Sigmoid colon (tissue), 7 donors: ENCODE data around the gene OVCA2. TPM values are rescaled to one million over a fixed set of nuclear protein-coding genes. Genes with fewer than 3 reads are reported as not detected.
A peak's percentile ranks its signal among the peaks of the same experiment; 100 is the strongest.

Experiments
- DNase-seq: peaks from one replicate; pipeline ENCODE4 v3.0.0-alpha.2; 2019
- H3K27ac ChIP-seq, 4 donors: fragments of 200-600 bp; sonication (generic); one replicate each; pipeline ENCODE4 v1.5.1; 2016 to 2019; ENCODE audit warnings: mild to moderate bottlenecking in 1 of 4
- H3K27me3 ChIP-seq, 3 donors: fragments of 200-600 bp; sonication (generic); one replicate each; pipeline ENCODE4 v1.5.1; 2019; ENCODE audit warnings: mild to moderate bottlenecking in 1 of 3
- H3K36me3 ChIP-seq, 4 donors: fragments of 200-600 bp; sonication (generic); one replicate each; pipeline ENCODE4 v1.5.1; 2016 to 2019
- H3K4me1 ChIP-seq, 4 donors: fragments of 200-600 bp; sonication (generic); one replicate each; pipeline ENCODE4 v1.5.1; 2017 to 2019
- H3K4me3 ChIP-seq, 4 donors: fragments of 200-600 bp; sonication (generic); one replicate each; pipeline ENCODE4 v1.5.1; 2017 to 2019; ENCODE audit warnings: mild to moderate bottlenecking in 2 of 4, moderate library complexity in 1 of 4
- H3K9me3 ChIP-seq, 4 donors: fragments of 200-600 bp in 3 of 4; sonication (generic) in 3 of 4; one replicate each; pipeline versions ENCODE4 v1.5.1 to v1.6.1; 2013 to 2019
- EP300 ChIP-seq, 4 donors: sonication (generic); formaldehyde crosslinking; IDR thresholded peaks; one replicate each; pipeline ENCODE4 v1.6.1; 2017; ENCODE audit warnings: antibody characterized with exemption in 4 of 4
- POLR2A ChIP-seq, 2 donors: fragments of 450-650 bp; IDR thresholded peaks; one replicate each; pipeline ENCODE4 v1.6.1; 2016; ENCODE audit warnings: antibody characterized with exemption in 2 of 2, mild to moderate bottlenecking in 2 of 2, moderate library complexity in 2 of 2
- POLR2AphosphoS5 ChIP-seq, 4 donors: sonication (generic); formaldehyde crosslinking; IDR thresholded peaks; one replicate each; pipeline ENCODE4 v1.6.1; 2017; ENCODE audit warnings: antibody characterized with exemption in 4 of 4
- WGBS, 2 donors: extraction: QIAGEN DNeasy Blood & Tissue Kit; methylation state at CpG; one replicate each; pipeline ENCODE4 v1.1.7; 2013; 5-methylcytosine and 5-hydroxymethylcytosine counted together
- intact Hi-C: fragments of 100-400 bp; cut with DNase I; formaldehyde crosslinking; loops from one replicate; pipeline ENCODE4 v1.15.1; 2023
- polyA plus RNA-seq, 3 donors: library from polyadenylated mRNA; stranded (reverse); fragments of 200-250 nt; gene quantifications; one replicate each; pipeline ENCODE4 v1.2.3, GENCODE V29; 2013
- total RNA-seq, 4 donors: library from RNA; depleted of rRNA; stranded (reverse); fragments of >200 nt; gene quantifications; one replicate each; pipeline ENCODE4 v1.1.0, GENCODE V29; 2016
- TF ChIP-seq, protein P1 (sequence below), 4 experiments: fragments of 450-650 bp in 3 of 4; fragments of 200-600 bp in 1 of 4; IDR thresholded peaks; one replicate each; pipeline ENCODE4 v1.5.1; 2016 to 2019; ENCODE audit warnings: antibody characterized with exemption in 4 of 4, mild to moderate bottlenecking in 3 of 4, moderate library complexity in 2 of 4
- donor health status: healthy with polysubstance abuse.
- donor health status: Bipolar disorder and iron deficiency.
- donor health status: healthy.

Gene OVCA2
- total and polyA plus RNA-seq, 7 donors, result 26.3 to 66.8 (median 43.0) TPM

DNA sequence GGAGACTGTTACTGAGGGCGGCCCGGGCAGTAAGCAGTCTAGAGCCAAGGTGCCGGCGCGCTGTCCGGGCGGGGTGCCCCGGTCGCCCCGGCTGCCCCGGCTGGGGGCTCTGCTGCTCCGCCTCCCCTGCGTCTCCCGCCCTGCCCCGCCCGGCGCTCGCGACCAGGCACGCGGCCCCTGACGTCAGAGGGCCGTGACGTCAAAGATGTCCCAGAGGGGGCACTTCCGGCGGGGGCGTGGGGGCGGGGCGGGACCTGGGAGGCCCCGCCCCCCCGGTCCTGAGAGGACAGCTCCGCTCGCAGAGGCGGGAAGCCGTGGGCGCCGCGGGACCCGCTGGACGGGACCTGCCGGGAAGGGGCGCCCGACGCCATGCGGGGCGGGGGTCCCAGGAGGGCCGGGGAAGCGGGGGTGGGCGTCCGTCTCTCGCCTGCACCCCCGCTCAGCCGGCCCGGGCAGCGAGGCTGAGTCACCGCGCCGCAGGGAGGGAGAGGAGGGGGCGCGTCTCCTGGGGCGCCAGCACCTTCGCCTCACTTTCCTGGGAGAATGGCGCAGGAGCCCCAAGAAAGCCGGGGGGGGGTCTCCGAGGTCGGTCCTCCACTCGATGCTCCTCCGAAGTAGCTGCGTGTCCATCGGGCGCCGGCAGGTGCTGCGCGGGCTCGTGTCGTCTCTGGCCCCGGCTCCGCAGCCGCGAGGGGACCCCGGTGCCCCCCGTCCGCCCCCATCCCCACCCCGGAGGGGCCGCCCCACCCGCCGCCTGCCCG is 8.7 kb downstream of the OVCA2 start:
- no peaks in the 10 kb centered on the region for H3K9me3 ChIP-seq
- H3K27ac ChIP-seq, result peak overlapping the region; percentile 49 to 68 (median 52)
- WGBS, 2 donors, result 1% methylated on average over 88 of the region's 88 CpGs
- H3K27me3 ChIP-seq, result peaks cover 5 to 47% (median 10%) of the 10 kb centered on the region in 3 donors
- H3K4me1 ChIP-seq, result peaks cover 0 to 51% (median 49%) of the 10 kb centered on the region in 4 donors
- TF ChIP-seq, protein P1, sequence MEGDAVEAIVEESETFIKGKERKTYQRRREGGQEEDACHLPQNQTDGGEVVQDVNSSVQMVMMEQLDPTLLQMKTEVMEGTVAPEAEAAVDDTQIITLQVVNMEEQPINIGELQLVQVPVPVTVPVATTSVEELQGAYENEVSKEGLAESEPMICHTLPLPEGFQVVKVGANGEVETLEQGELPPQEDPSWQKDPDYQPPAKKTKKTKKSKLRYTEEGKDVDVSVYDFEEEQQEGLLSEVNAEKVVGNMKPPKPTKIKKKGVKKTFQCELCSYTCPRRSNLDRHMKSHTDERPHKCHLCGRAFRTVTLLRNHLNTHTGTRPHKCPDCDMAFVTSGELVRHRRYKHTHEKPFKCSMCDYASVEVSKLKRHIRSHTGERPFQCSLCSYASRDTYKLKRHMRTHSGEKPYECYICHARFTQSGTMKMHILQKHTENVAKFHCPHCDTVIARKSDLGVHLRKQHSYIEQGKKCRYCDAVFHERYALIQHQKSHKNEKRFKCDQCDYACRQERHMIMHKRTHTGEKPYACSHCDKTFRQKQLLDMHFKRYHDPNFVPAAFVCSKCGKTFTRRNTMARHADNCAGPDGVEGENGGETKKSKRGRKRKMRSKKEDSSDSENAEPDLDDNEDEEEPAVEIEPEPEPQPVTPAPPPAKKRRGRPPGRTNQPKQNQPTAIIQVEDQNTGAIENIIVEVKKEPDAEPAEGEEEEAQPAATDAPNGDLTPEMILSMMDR (IDR thresholded peaks at IDR 0.05), result no peak
- TF ChIP-seq EP300 (IDR thresholded peaks at IDR 0.05), result peak in 2 of 4 donors; percentile 13 to 48
- peak in 1 of 4 donors; percentile 4 for TF ChIP-seq POLR2AphosphoS5 (IDR thresholded peaks at IDR 0.05)
- TF ChIP-seq POLR2A (IDR thresholded peaks at IDR 0.05), result no peak
- peak overlapping the region in 3 of 4 donors; percentile 64 to 91 (median 81) for H3K4me3 ChIP-seq
- intact Hi-C loops, result loop anchor here (5.0 kb wide), 1 partner anchor 302 kb away; no protein-coding TSS in a partner anchor
- peak; percentile 86 for DNase-seq
- H3K36me3 ChIP-seq, result no peaks in the 10 kb centered on the region

DNA sequence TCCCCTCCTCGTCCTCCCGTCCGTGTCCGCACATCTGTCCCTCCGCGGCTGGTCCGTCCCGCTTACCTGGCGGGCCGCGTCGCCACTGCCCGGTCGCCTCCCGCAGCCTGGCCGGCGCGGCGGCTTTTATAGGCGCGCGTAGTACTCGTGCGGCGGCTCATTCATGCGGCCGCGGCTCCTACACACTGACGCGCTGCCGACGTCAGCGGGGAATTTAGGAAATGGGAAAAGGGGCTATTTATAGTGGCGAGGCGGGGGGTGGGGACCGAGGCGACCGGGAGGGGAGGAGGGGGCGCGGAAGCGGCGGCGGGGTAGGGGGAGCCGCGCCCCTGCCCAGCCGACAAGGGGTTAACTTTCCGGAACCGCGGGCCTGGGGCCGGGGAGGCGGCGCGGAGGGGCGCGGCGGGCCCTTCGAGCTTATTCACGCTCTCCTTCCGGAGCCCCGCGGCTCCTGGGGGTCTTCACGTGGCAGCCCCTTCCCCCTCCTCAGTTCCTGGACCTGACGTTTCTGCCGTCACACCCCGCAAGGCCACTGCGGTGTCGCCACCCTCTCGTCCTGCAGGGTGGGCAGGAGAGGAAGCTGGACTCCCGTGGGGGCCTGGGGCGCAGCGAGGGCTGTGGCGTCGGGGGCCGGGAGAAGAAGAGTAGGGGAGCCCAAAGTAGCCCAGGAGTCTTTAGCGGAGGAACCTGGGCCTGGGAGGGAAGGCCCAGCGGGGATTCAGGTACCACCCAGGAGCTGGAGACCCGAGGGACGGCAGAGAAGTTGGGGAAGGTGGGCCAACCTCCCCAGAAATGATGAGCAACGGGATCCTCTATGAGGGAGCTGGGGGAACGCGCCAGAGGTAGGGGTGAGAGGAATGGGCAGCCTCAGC is 9.5 kb downstream of the OVCA2 start:
- TF ChIP-seq POLR2AphosphoS5 (IDR thresholded peaks at IDR 0.05), result peak in 1 of 4 donors; percentile 53
- no peak for TF ChIP-seq EP300 (IDR thresholded peaks at IDR 0.05)
- TF ChIP-seq POLR2A (IDR thresholded peaks at IDR 0.05), result no peak
- Histone ChIP-seq H3K4me1 (peaks cover 0 to 59% (median 53%) of the 10 kb centered on the region in 4 donors), H3K9me3 (no peaks in the 10 kb centered on the region), H3K27ac (peak overlapping the region; percentile 17 to 68 (median 42)), H3K36me3 (no peaks in the 10 kb centered on the region), H3K4me3 (peak overlapping the region in 3 of 4 donors; percentile 64 to 91 (median 81)), H3K27me3 (peaks cover 5 to 49% (median 10%) of the 10 kb centered on the region in 3 donors)
- peak; percentile 71 for DNase-seq
- WGBS, 2 donors, result 6 to 8% methylated on average over 81 of the region's 81 CpGs
- intact Hi-C loops, result loop anchor here (5.0 kb wide), 1 partner anchor 301 kb away; no protein-coding TSS in a partner anchor

DNA sequence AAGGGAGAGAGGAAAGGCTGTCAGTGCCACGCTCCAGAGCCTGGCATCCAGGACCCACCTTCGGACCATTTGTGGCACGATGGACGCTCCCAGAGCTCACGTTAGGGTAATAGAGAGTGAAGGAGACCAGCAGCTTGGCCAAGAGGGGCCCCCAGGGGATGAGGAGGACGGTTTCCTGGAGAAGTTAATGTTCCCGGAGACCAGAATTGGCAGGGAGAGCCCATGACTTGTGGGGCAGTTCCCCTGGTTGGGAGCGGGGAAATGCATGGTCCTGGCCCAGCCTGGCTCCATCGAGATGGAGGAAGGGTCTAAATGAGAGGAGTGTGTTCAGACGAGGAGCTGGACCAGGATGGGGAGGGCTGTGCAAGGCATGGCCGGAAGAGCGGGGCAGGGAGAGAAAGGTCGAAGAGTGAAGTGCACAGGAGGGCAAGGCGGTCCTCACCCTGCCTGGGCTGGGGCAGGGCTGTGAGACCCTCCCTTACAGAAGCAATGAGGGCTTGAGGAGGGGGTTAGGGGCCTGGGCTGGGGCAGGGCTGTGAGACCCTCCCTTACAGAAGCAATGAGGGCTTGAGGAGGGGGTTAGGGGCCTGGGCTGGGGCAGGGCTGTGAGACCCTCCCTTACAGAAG is 10.2 kb downstream of the OVCA2 start:
- H3K4me3 ChIP-seq, result no peak overlapping the region
- peaks cover 5 to 49% (median 10%) of the 10 kb centered on the region in 3 donors for H3K27me3 ChIP-seq
- 32 to 54% methylated on average over 14 of the region's 14 CpGs for WGBS, 2 donors
- H3K36me3 ChIP-seq, result no peaks in the 10 kb centered on the region
- no peak for TF ChIP-seq POLR2A (IDR thresholded peaks at IDR 0.05)
- TF ChIP-seq EP300 (IDR thresholded peaks at IDR 0.05), result no peak
- TF ChIP-seq, protein P1 (IDR thresholded peaks at IDR 0.05), result no peak
- TF ChIP-seq POLR2AphosphoS5 (IDR thresholded peaks at IDR 0.05), result no peak
- peak overlapping the region in 3 of 4 donors; percentile 17 to 68 (median 55) for H3K27ac ChIP-seq
- intact Hi-C loops, result loop anchor here (5.0 kb wide), 1 partner anchor 300 kb away; no protein-coding TSS in a partner anchor
- DNase-seq, result no peak
- H3K9me3 ChIP-seq, result no peaks in the 10 kb centered on the region
- peaks cover 0 to 65% (median 57%) of the 10 kb centered on the region in 4 donors for H3K4me1 ChIP-seq

DNA sequence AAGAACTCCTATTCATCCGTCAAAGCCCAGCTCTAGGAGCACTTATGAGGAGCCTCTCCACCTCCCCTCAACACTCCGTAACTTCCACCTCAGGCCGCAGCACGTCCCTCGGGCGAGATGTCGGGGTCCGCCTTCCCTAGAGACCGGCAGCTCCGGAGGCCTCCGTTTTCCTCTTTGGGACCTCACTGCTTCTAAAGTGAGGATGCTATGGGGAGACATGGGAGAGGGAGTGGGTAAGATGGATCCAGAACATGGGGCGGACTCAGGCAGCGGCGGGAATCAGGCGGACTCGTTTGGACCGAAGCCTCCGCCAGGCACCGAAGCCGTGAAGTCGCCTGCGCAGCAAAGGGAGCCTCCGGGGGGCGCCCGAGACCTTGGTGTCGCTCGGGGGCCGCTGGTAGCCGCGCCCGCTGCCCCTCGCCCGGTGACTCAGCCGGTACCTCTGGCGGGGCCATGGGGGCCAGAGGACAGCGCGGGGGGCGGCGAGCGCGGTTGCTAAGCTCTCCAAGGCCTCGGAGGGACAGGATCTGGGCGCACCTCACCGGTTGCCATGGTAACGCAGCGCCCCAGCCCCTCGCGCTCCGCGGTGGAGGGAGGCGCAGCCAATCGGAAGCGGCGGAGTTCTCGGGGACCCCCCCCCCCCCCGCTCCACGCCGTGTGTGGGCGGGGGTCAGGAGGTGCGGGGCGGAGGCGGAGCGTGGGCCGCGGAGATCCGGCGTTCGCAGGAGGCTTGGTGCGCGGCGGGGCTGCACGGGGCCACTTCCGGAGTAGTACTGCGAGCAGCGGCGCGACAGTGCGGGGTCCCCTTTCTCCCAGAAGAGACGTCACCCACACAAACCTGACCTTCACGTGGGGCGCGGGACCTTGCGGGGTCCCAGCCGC is 11.8 kb downstream of the OVCA2 start:
- Histone ChIP-seq H3K4me3 (peak overlapping the region; percentile 24 to 75 (median 64)), H3K36me3 (peaks cover 0 to 5% (median 0%) of the 10 kb centered on the region in 4 donors), H3K27me3 (peaks cover 5 to 55% (median 10%) of the 10 kb centered on the region in 3 donors), H3K4me1 (peaks cover 0 to 75% (median 66%) of the 10 kb centered on the region in 4 donors), H3K27ac (peak overlapping the region; percentile 88 to 92 (median 91)), H3K9me3 (no peaks in the 10 kb centered on the region)
- DNase-seq, result peak; percentile 93
- TF ChIP-seq EP300 (IDR thresholded peaks at IDR 0.05) (no peak), POLR2A (IDR thresholded peaks at IDR 0.05) (no peak)
- TF ChIP-seq, protein P1 (IDR thresholded peaks at IDR 0.05), result peak; percentile 38 to 65 (median 52)
- intact Hi-C loops, result loop anchor here (1.0 to 5.0 kb wide), 4 partner anchors 119 to 299 kb away; no protein-coding TSS in a partner anchor
- 4 to 7% methylated on average over 84 of the region's 84 CpGs for WGBS, 2 donors
